ENCODE data around the gene CTU1. TPM values are rescaled to one million over a fixed set of nuclear protein-coding genes. Genes with fewer than 3 reads are reported as not detected.

Gene CTU1
- total and polyA plus RNA-seq, 2 of the 4 experiments (the other 2 are of a cell fraction) = 2.0 to 3.3 TPM

- H2AFZ ChIP-seq (replicated peaks; ENCODE audit: low read length, poor library complexity) = no peak overlapping the region
- H3K4me1 ChIP-seq (ENCODE audit: control insufficient read depth, insufficient read depth, low read length) = no peaks in the 10 kb centered on the region
- CTCF ChIA-PET = no interaction called here
- no peak overlapping the region for H3K4me2 ChIP-seq (ENCODE audit: low read depth, low read length)
- H3K14ac ChIP-seq (replicated peaks; ENCODE audit: low read depth, low read length) = no peak overlapping the region
- H3K36me3 ChIP-seq (ENCODE audit: control insufficient read depth, insufficient read depth, low read length) = no peaks in the 10 kb centered on the region
- H2BK5ac ChIP-seq (ENCODE audit: low read depth, low read length, poor library complexity, severe bottlenecking) = no peak overlapping the region
- H3K18ac ChIP-seq (ENCODE audit: low read depth, low read length) = no peak overlapping the region
- H3K56ac ChIP-seq (ENCODE audit: extremely low read depth, insufficient read depth, low read length) = no peak overlapping the region
- DNase-seq = no peak
- intact Hi-C loops (cut with micrococcal nuclease) (no loop called here), dilution Hi-C loops (cut with HindIII; ENCODE audit: low sequenced_read_pairs, unreplicated experiment) (no loop called here), in situ Hi-C loops (cut with MboI; ENCODE audit: low sequenced_read_pairs) (no loop called here)
- H3K27ac ChIP-seq (ENCODE audit: insufficient read depth, low read length) = no peak overlapping the region
- no peak overlapping the region for H3K23ac ChIP-seq (ENCODE audit: low read depth, low read length)
- no peaks in the 10 kb centered on the region for H3K27me3 ChIP-seq (ENCODE audit: control insufficient read depth, insufficient read depth, low read length)
- H2BK120ac ChIP-seq (ENCODE audit: low read depth, low read length) = no peak overlapping the region
- H3K4me3 ChIP-seq (ENCODE audit: insufficient read depth, low read depth, low read length) = no peak overlapping the region
- no peaks in the 10 kb centered on the region for H3K9me1 ChIP-seq (ENCODE audit: insufficient read depth, low read length)
- H3K9me3 ChIP-seq (ENCODE audit: control insufficient read depth, insufficient read depth, low read length) = 0 out of 2 replicates have a peak, but pooled peaks cover 2% of the 10 kb centered on the region
- H4K8ac ChIP-seq (ENCODE audit: low read depth in 2 of 2, low read length in 2 of 2) = no peak overlapping the region
- no peak for TF ChIP-seq RCOR1 (IDR thresholded peaks at IDR 0.05; ENCODE audit: insufficient replicate concordance, low read length)
- TF ChIP-seq RFX5 (IDR thresholded peaks at IDR 0.05; ENCODE audit: low read depth, low read length) = no peak
- no peak for TF ChIP-seq SMC3 (IDR thresholded peaks at IDR 0.05; ENCODE audit: low read depth, low read length)
- no peak for TF ChIP-seq POLR2A (IDR thresholded peaks at IDR 0.05; ENCODE audit: low read depth, low read length)
- no peak for TF ChIP-seq MAZ (IDR thresholded peaks at IDR 0.05; ENCODE audit: borderline replicate concordance, low read depth, low read length)
- TF ChIP-seq FOS (IDR thresholded peaks at IDR 0.05; ENCODE audit: low read depth, low read length) = no peak
- TF ChIP-seq MXI1 (IDR thresholded peaks at IDR 0.05; ENCODE audit: borderline replicate concordance, low read depth, low read length) = no peak
- no peak for TF ChIP-seq USF2 (IDR thresholded peaks at IDR 0.05; ENCODE audit: low read depth, low read length)
- TF ChIP-seq NFE2L2 (IDR thresholded peaks at IDR 0.05; ENCODE audit: low read depth, low read length) = no peak
- POLR2A ChIA-PET (ENCODE audit: unreplicated experiment) = no interaction called here
- ATAC-seq (ENCODE audit: low read depth) = no peak
- H2AK5ac ChIP-seq (ENCODE audit: low read depth, low read length) = no peak overlapping the region
- no peak overlapping the region for H3K9ac ChIP-seq (ENCODE audit: low read depth, low read length)
- no peak overlapping the region for H2AK9ac ChIP-seq (replicated peaks; ENCODE audit: low read depth, low read length, poor library complexity)
- H3K79me1 ChIP-seq (ENCODE audit: low read depth in 1 of 2, low read length in 2 of 2) = no peaks in the 10 kb centered on the region
- no peak overlapping the region for H3K4ac ChIP-seq (ENCODE audit: low read depth, low read length)
- H2BK15ac ChIP-seq (ENCODE audit: low read depth, low read length) = no peak overlapping the region
- H4K91ac ChIP-seq (ENCODE audit: insufficient read depth, low read depth, low read length) = no peak overlapping the region
- no TSS peak for BruUV-seq (replicated peaks)
- no peak overlapping the region for H4K5ac ChIP-seq (ENCODE audit: low read depth, low read length)
- no peak overlapping the region for H2BK20ac ChIP-seq (ENCODE audit: low read depth, low read length)
- H4K20me1 ChIP-seq (ENCODE audit: insufficient read depth, low read length) = no peaks in the 10 kb centered on the region
These were observed 52.3 kb downstream of the CTU1 start for GRCh38 chr19:51055866-51056265.

Other genes with a start within 250 kb of the CTU1 start
- not detected in 2 replicates for gene KLK2, start 235.0 kb downstream of the CTU1 start, total RNA-seq (2012; rRNA removed)
- not detected in 2 replicates for gene KLK2, start 235.0 kb downstream of the CTU1 start, polyA plus RNA-seq (2012; rRNA removed)
- gene KLK4, start 197.0 kb downstream of the CTU1 start, total RNA-seq (2012; rRNA removed) = not detected in 2 replicates
- not detected in 2 replicates for gene KLK4, start 197.0 kb downstream of the CTU1 start, polyA plus RNA-seq (2012; rRNA removed)
- gene KLK5, start 155.4 kb downstream of the CTU1 start, total RNA-seq (2012; rRNA removed) = not detected in 2 replicates
- not detected in 2 replicates for gene KLK5, start 155.4 kb downstream of the CTU1 start, polyA plus RNA-seq (2012; rRNA removed)
- not detected in 2 replicates for gene KLK6, start 138.8 kb downstream of the CTU1 start, total RNA-seq (2012; rRNA removed)
- gene KLK6, start 138.8 kb downstream of the CTU1 start, polyA plus RNA-seq (2012; rRNA removed) = not detected in 2 replicates
- gene KLK7, start 124.5 kb downstream of the CTU1 start, total RNA-seq (2012; rRNA removed) = not detected in 2 replicates
- gene KLK7, start 124.5 kb downstream of the CTU1 start, polyA plus RNA-seq (2012; rRNA removed) = not detected in 2 replicates
- not detected in 2 replicates for gene KLK8, start 106.8 kb downstream of the CTU1 start, total RNA-seq (2012; rRNA removed)
- gene KLK8, start 106.8 kb downstream of the CTU1 start, polyA plus RNA-seq (2012; rRNA removed) = not detected in 2 replicates
- not detected in 2 replicates for gene KLK10, start 88.7 kb downstream of the CTU1 start, total RNA-seq (2012; rRNA removed)
- not detected in 2 replicates for gene KLK10, start 88.7 kb downstream of the CTU1 start, polyA plus RNA-seq (2012; rRNA removed)
- gene KLK11, start 81.8 kb downstream of the CTU1 start, total RNA-seq (2012; rRNA removed) = not detected in 2 replicates
- not detected in 2 replicates for gene KLK11, start 81.8 kb downstream of the CTU1 start, polyA plus RNA-seq (2012; rRNA removed)
- not detected in 2 replicates for gene KLK12, start 73.4 kb downstream of the CTU1 start, total RNA-seq (2012; rRNA removed)
- not detected in 2 replicates for gene KLK12, start 73.4 kb downstream of the CTU1 start, polyA plus RNA-seq (2012; rRNA removed)
- gene KLK13, start 43.3 kb downstream of the CTU1 start, total RNA-seq (2012; rRNA removed) = not detected in 2 replicates
- gene KLK13, start 43.3 kb downstream of the CTU1 start, polyA plus RNA-seq (2012; rRNA removed) = 0.16 TPM in 1 of 2 replicates, not detected in the other
- gene KLK14, start 25.5 kb downstream of the CTU1 start, total RNA-seq (2012; rRNA removed) = not detected in 2 replicates
- gene KLK14, start 25.5 kb downstream of the CTU1 start, polyA plus RNA-seq (2012; rRNA removed) = not detected in 2 replicates
- gene SIGLEC9, start 16.5 kb upstream of the CTU1 start, total RNA-seq (2012; rRNA removed) = not detected in 2 replicates
- 0.03 TPM in 1 of 2 replicates, not detected in the other for gene SIGLEC9, start 16.5 kb upstream of the CTU1 start, polyA plus RNA-seq (2012; rRNA removed)
- not detected in 2 replicates for gene SIGLEC7, start 33.9 kb upstream of the CTU1 start, total RNA-seq (2012; rRNA removed)
- not detected in 2 replicates for gene SIGLEC7, start 33.9 kb upstream of the CTU1 start, polyA plus RNA-seq (2012; rRNA removed)
- not detected in 2 replicates for gene CD33, start 116.7 kb upstream of the CTU1 start, total RNA-seq (2012; rRNA removed)
- gene CD33, start 116.7 kb upstream of the CTU1 start, polyA plus RNA-seq (2012; rRNA removed) = not detected in 2 replicates
- gene SIGLECL1, start 142.7 kb upstream of the CTU1 start, total RNA-seq (2012; rRNA removed) = not detected in 2 replicates
- gene SIGLECL1, start 142.7 kb upstream of the CTU1 start, polyA plus RNA-seq (2012; rRNA removed) = not detected in 2 replicates
- not detected in 2 replicates for gene IGLON5, start 203.2 kb upstream of the CTU1 start, total RNA-seq (2012; rRNA removed)
- gene IGLON5, start 203.2 kb upstream of the CTU1 start, polyA plus RNA-seq (2012; rRNA removed) = not detected in 2 replicates
- under 0.01 and 0.18 TPM in 2 replicates for gene VSIG10L, start 233.7 kb upstream of the CTU1 start, total RNA-seq (2012; rRNA removed)
- 1.2 and 1.4 TPM in 2 replicates for gene VSIG10L, start 233.7 kb upstream of the CTU1 start, polyA plus RNA-seq (2012; rRNA removed)

Data from IMR-90 (cell line).